HEK293 (cell line): ENCODE data around the gene RSKR.

Source experiments
- CTCF ChIP-seq: fragments of 450-650 bp; formaldehyde crosslinking; IDR thresholded peaks from 2 replicates; pipeline ENCODE4 v1.5.1; 2016; ENCODE audit warnings: missing biosample characterization, missing genetic modification characterization
- GLI2 ChIP-seq: fragments of 450-650 bp; formaldehyde crosslinking; IDR thresholded peaks from 2 replicates; pipeline ENCODE4; 2017; ENCODE audit warnings: missing biosample characterization, missing genetic modification characterization, low read depth, borderline replicate concordance
- MZF1 ChIP-seq: fragments of 450-650 bp; formaldehyde crosslinking; IDR thresholded peaks from 2 replicates; pipeline ENCODE4 v1.5.1; 2017; ENCODE audit warnings: missing biosample characterization, missing genetic modification characterization, borderline replicate concordance
- PATZ1 ChIP-seq: fragments of 450-650 bp; formaldehyde crosslinking; IDR thresholded peaks from 2 replicates; pipeline ENCODE4 v1.5.1; 2016; ENCODE audit warnings: missing biosample characterization, missing genetic modification characterization
- REST ChIP-seq: fragments of 450-650 bp; formaldehyde crosslinking; IDR thresholded peaks from 2 replicates; pipeline ENCODE4 v1.5.1; 2016; ENCODE audit warnings: missing biosample characterization, missing genetic modification characterization
- ZNF274 ChIP-seq, 2 experiments: fragments of 200-500 bp in 1 of 2; fragments of 450-650 bp in 1 of 2; sonication (Bioruptor generic) in 1 of 2; formaldehyde crosslinking in 1 of 2; IDR thresholded peaks; 2 replicates each; pipeline versions ENCODE4 v1.5.1 to v1.6.1; 2014 to 2016; ENCODE audit warnings: borderline replicate concordance in 1 of 2, inconsistent platforms in 1 of 2, low read length in 1 of 2, missing biosample characterization in 1 of 2, missing genetic modification characterization in 1 of 2
- ZNF776 ChIP-seq: fragments of 450-650 bp; formaldehyde crosslinking; IDR thresholded peaks from 2 replicates; pipeline ENCODE4 v1.5.0; 2017; ENCODE audit warnings: missing biosample characterization, missing genetic modification characterization, borderline replicate concordance
- ZSCAN5A ChIP-seq: fragments of 450-650 bp; formaldehyde crosslinking; IDR thresholded peaks from 2 replicates; pipeline ENCODE4 v1.5.1; 2016; ENCODE audit warnings: missing biosample characterization, missing genetic modification characterization

GRCh38 chr17:28663723-28664122, 49.7 kb upstream of the RSKR start:
- TF ChIP-seq MZF1 (tag by site-specific recombination): no peak
- no peak for TF ChIP-seq CTCF (tag by site-specific recombination)
- TF ChIP-seq ZNF776 (tag by site-specific recombination): no peak
- no peak for TF ChIP-seq GLI2
- TF ChIP-seq PATZ1 (tag by site-specific recombination): no peak
- no peak for TF ChIP-seq ZSCAN5A
- TF ChIP-seq ZNF274 (IDR thresholded peaks at IDR 0.05; ENCODE audit: low read length): no peak
- TF ChIP-seq ZNF274 (tag by site-specific recombination; IDR thresholded peaks at IDR 0.05; ENCODE audit: borderline replicate concordance): no peak
- no peak for TF ChIP-seq REST
